ENCODE data around the gene PPP1R13B. TPM values are rescaled to one million over a fixed set of nuclear protein-coding genes. Genes with fewer than 3 reads are reported as not detected.

PPP1R13B gene
- polyA plus RNA-seq, 1 donor (not counting 4 experiments of a cell fraction or from before 2014, with no cell fraction given) = 7.7 TPM

DNA sequence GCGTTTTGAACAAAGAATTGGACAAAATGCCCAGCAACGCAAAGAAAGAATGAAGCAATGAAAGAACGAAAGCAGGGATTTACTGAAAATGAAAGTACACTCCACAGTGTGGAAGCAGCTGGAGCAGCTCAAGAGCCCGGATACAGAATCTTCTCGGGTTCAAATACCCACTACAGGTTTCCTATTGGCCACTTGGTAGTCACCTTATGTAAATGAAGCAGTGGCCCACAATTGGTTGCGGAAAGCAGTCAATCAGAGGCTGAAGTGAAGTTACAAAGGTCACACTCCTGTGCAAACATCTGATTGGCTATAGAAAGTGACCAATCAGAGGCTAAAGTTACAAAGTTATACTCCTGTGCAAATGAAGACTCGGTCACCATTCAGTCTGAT, 15.0 kb upstream of the PPP1R13B start:
- TF ChIP-seq, protein P1, sequence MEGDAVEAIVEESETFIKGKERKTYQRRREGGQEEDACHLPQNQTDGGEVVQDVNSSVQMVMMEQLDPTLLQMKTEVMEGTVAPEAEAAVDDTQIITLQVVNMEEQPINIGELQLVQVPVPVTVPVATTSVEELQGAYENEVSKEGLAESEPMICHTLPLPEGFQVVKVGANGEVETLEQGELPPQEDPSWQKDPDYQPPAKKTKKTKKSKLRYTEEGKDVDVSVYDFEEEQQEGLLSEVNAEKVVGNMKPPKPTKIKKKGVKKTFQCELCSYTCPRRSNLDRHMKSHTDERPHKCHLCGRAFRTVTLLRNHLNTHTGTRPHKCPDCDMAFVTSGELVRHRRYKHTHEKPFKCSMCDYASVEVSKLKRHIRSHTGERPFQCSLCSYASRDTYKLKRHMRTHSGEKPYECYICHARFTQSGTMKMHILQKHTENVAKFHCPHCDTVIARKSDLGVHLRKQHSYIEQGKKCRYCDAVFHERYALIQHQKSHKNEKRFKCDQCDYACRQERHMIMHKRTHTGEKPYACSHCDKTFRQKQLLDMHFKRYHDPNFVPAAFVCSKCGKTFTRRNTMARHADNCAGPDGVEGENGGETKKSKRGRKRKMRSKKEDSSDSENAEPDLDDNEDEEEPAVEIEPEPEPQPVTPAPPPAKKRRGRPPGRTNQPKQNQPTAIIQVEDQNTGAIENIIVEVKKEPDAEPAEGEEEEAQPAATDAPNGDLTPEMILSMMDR (optimal IDR thresholded peaks at IDR 0.05 in 1 of 3, IDR thresholded peaks at IDR 0.05 in 1 of 3, conservative IDR thresholded peaks at IDR 0.05 in 1 of 3; ENCODE audit: extremely low read depth in 1 of 3, insufficient read depth in 2 of 3, low read length in 3 of 3) = no peak
- no peak for TF ChIP-seq EZH2 (IDR thresholded peaks at IDR 0.05; ENCODE audit: low read length)
- H3K4me3 ChIP-seq (ENCODE audit: control insufficient read depth in 2 of 3, extremely low read depth in 1 of 3, insufficient read depth in 2 of 3, low read depth in 1 of 3, low read length in 3 of 3) = no peak overlapping the region
- H3K36me3 ChIP-seq (ENCODE audit: control insufficient read depth in 2 of 2, extremely low read depth in 1 of 2, insufficient read depth in 2 of 2, low read length in 2 of 2) = no peaks in the 10 kb centered on the region
- no peaks in the 10 kb centered on the region for H4K20me1 ChIP-seq (ENCODE audit: control insufficient read depth, extremely low read depth, insufficient read depth, low read length)
- no peaks in the 10 kb centered on the region for H3K9me3 ChIP-seq (ENCODE audit: control insufficient read depth, low read depth, low read length)
- H3K27ac ChIP-seq (ENCODE audit: control insufficient read depth, insufficient read depth, low read length) = no peak overlapping the region
- no peak overlapping the region for H3K9ac ChIP-seq (ENCODE audit: control insufficient read depth, extremely low read depth, insufficient read depth, low read length)
- H3K4me1 ChIP-seq (ENCODE audit: control insufficient read depth, extremely low read depth, insufficient read depth, low read length) = peaks cover 4% of the 10 kb centered on the region
- DNase-seq (ENCODE audit: low read depth, low spot score) (no peak), FAIRE-seq (no peak)
- no peak overlapping the region for H2AFZ ChIP-seq (ENCODE audit: control insufficient read depth, low read length)
- H3K79me2 ChIP-seq (ENCODE audit: control insufficient read depth, insufficient read depth, low read length) = no peaks in the 10 kb centered on the region
- no peak overlapping the region for H3K4me2 ChIP-seq (ENCODE audit: control insufficient read depth, extremely low read depth, insufficient read depth, low read depth, low read length)
- dilution Hi-C loops (cut with MboI; ENCODE audit: extremely low pct_ligation_motif_present, low sequenced_read_pairs) = no loop called here
- no peaks in the 10 kb centered on the region for H3K9me1 ChIP-seq (ENCODE audit: control insufficient read depth, extremely low read depth, insufficient read depth, low read length)
- H3K27me3 ChIP-seq (ENCODE audit: control insufficient read depth, extremely low read depth, insufficient read depth, low read length) = no peaks in the 10 kb centered on the region

DNA sequence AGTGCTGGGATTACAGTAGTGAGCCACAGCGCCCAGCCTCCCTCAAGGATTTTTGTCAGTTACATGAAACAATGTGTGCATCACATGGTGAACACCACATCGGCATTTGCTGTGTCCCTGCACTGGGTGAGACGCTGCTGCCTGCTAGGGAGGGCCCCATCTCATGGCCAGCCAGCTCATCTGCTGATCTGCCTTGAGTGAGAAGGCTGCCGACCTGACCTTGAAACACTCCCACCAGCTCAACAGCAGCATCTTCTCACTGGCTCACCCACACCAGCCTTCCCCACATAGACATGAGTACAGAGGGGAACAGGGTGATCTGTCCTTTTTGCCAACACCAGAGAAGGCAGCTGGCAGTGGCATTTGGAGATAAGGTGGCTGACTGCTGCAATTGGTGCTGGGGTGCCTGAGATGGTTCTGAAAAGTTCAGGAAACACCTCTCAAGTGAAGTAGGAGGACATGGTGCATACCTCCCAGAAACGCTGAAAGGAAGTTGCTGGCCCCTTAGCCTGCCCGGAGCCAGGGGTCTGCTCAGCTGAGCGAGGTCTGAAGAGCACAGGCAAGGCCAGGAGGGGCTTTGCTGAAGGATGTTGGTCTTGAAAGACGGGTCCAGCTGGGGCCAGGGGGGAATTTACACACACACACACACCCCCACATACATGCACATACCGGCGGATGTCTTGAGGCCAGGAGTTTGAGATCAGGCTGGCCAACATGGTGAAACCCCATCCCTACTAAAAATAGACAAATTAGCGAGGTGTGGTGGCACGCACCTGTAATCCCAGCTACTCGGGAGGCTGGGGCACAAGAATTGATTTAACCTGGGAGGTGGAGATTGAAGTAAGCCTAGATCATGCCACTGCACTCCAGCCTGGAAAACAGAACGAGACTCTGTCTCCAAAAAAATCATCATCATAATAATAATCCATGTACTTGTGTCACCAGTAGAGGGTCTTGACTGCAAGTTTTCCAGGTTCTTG, 14.3 kb upstream of the PPP1R13B start:
- no peak overlapping the region for H3K4me3 ChIP-seq (ENCODE audit: control insufficient read depth in 2 of 3, extremely low read depth in 1 of 3, insufficient read depth in 2 of 3, low read depth in 1 of 3, low read length in 3 of 3)
- DNase-seq (ENCODE audit: low read depth, low spot score) (no peak), FAIRE-seq (no peak)
- no peaks in the 10 kb centered on the region for H3K4me1 ChIP-seq (ENCODE audit: control insufficient read depth, extremely low read depth, insufficient read depth, low read length)
- H4K20me1 ChIP-seq (ENCODE audit: control insufficient read depth, extremely low read depth, insufficient read depth, low read length) = no peaks in the 10 kb centered on the region
- no peaks in the 10 kb centered on the region for H3K9me3 ChIP-seq (ENCODE audit: control insufficient read depth, low read depth, low read length)
- H3K27ac ChIP-seq (ENCODE audit: control insufficient read depth, insufficient read depth, low read length) = no peak overlapping the region
- no peak overlapping the region for H3K4me2 ChIP-seq (ENCODE audit: control insufficient read depth, extremely low read depth, insufficient read depth, low read depth, low read length)
- no peak overlapping the region for H2AFZ ChIP-seq (ENCODE audit: control insufficient read depth, low read length)
- H3K36me3 ChIP-seq (ENCODE audit: control insufficient read depth in 2 of 2, extremely low read depth in 1 of 2, insufficient read depth in 2 of 2, low read length in 2 of 2) = no peaks in the 10 kb centered on the region
- no peaks in the 10 kb centered on the region for H3K9me1 ChIP-seq (ENCODE audit: control insufficient read depth, extremely low read depth, insufficient read depth, low read length)
- TF ChIP-seq, protein P1 (optimal IDR thresholded peaks at IDR 0.05 in 1 of 3, IDR thresholded peaks at IDR 0.05 in 1 of 3, conservative IDR thresholded peaks at IDR 0.05 in 1 of 3; ENCODE audit: extremely low read depth in 1 of 3, insufficient read depth in 2 of 3, low read length in 3 of 3) = no peak
- no peak for TF ChIP-seq EZH2 (IDR thresholded peaks at IDR 0.05; ENCODE audit: low read length)
- no peak overlapping the region for H3K9ac ChIP-seq (ENCODE audit: control insufficient read depth, extremely low read depth, insufficient read depth, low read length)
- no peaks in the 10 kb centered on the region for H3K79me2 ChIP-seq (ENCODE audit: control insufficient read depth, insufficient read depth, low read length)
- no peaks in the 10 kb centered on the region for H3K27me3 ChIP-seq (ENCODE audit: control insufficient read depth, extremely low read depth, insufficient read depth, low read length)
- dilution Hi-C loops (cut with MboI; ENCODE audit: extremely low pct_ligation_motif_present, low sequenced_read_pairs) = no loop called here
